Ovary (tissue), 3 donors: ENCODE measurements around the gene UHRF1.

Source experiments
- CTCF ChIP-seq, 3 donors: fragments of 450-650 bp in 2 of 3; fragments of 200-600 bp in 1 of 3; IDR thresholded peaks; one replicate each; pipeline versions ENCODE4 v1.5.1 to v1.8.0; 2016 to 2022; ENCODE audit warnings: antibody characterized with exemption in 3 of 3, mild to moderate bottlenecking in 1 of 3
- EP300 ChIP-seq: sonication (generic); formaldehyde crosslinking; IDR thresholded peaks from one replicate; pipeline ENCODE4 v1.6.1; 2017; ENCODE audit warnings: antibody characterized with exemption
- POLR2A ChIP-seq: fragments of 450-650 bp; IDR thresholded peaks from one replicate; pipeline ENCODE4 v1.6.1; 2017; ENCODE audit warnings: antibody characterized with exemption, mild to moderate bottlenecking, moderate library complexity
- donor health status: DM: no; HTN: no; CAD: no.

DNA sequence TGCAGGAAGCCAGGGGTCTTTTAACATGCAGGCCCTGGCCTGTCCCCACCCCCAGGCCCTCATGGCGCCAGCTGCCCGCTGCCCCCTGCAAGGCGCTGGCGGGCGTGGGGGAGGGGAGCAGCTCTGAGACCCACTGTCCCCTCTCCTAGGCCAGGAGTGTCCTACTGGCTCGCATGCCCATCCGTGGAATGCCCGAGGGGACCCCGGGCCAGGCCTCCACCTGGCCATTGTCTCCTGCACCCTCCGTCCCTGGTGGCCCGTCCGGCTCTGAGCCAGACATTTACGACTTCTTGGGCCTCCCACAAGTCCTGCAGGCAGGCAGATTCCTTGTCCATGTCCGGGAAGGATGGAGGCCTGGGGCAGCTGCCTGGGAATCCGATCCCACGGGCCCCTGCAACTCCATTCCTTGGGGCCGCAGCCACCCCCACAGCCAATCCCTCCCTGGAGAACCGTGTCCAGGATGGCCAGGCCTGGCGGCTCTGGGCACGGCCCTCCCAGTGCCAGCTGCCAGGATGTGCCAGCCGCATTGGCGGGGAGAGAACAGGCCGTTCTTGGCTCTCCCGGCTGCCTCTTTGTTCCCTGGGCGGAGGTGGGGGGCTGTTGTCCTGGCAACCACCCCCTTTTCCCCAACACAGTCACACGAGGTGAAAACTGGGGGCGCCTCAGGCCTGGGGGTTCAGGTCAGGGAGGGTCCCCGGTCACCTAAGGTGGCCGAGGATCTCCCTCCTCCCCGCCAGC lies 31.4 kb upstream of the UHRF1 start:
- TF ChIP-seq CTCF (IDR thresholded peaks at IDR 0.05) = no peak
- no peak for TF ChIP-seq POLR2A
- TF ChIP-seq EP300 = no peak
